Stimulated activated CD4-positive, alpha-beta T cell treated with anti-CD3 and anti-CD28 coated beads, Interleukin-15, amount 100 ng/mL, for 24 hours (primary cell): ENCODE results near the gene SLC20A1.
A peak's percentile ranks its signal among the peaks of the same experiment; 100 is the strongest.
"Not testable (repeated sequence)": the region's sequence is repeated elsewhere in the genome, so short reads cannot be mapped to it uniquely, and the experiment has no call there.

Source experiments
- DNase-seq: peaks from one replicate; pipeline ENCODE4 v3.0.0-alpha.2; 2020

Gene SLC20A1

DNA sequence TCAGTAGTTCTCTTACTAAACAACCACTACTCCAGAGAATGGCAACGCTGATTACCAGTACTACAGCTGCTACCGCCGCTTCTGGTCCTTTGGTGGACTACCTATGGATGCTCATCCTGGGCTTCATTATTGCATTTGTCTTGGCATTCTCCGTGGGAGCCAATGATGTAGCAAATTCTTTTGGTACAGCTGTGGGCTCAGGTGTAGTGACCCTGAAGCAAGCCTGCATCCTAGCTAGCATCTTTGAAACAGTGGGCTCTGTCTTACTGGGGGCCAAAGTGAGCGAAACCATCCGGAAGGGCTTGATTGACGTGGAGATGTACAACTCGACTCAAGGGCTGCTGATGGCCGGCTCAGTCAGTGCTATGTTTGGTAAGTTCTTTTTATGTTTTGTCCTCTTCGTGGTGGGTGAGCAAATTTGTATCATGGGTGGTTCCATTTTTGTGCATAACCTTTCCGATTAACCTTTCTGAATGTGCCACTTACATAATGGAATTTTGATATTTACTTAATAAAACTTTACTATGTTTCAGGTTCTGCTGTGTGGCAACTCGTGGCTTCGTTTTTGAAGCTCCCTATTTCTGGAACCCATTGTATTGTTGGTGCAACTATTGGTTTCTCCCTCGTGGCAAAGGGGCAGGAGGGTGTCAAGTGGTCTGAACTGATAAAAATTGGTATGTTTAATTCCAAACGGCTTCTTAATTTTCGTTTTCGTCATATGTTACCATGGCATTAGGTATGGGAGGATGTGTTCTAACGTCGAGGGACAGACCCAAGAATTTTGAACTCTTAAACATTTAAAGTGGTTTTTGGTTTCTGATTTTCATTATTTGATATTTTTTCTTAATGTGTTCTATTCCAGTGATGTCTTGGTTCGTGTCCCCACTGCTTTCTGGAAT, 1.3 kb downstream of the SLC20A1 start:
- peak; percentile 33 for DNase-seq

DNA sequence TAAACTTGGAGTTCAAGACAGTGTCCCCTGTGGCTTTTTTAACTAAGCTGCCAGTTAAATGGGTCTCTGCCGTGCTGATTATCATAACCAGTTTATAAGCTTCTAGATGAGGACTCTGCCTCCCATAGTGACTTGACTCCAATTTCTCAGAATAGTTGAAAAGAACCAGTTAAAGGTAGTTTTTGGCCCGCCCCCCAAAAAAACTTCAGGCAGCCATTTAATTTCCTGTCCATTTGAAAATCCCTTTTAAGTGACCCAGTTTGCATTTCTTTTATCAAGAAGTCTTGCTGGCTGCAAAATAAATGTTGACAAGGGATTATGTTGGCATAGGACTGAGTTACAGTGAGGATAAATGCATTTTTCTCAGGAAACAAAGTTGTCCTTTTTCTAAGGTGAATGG, 2.3 kb downstream of the SLC20A1 start:
- no peak for DNase-seq

DNA sequence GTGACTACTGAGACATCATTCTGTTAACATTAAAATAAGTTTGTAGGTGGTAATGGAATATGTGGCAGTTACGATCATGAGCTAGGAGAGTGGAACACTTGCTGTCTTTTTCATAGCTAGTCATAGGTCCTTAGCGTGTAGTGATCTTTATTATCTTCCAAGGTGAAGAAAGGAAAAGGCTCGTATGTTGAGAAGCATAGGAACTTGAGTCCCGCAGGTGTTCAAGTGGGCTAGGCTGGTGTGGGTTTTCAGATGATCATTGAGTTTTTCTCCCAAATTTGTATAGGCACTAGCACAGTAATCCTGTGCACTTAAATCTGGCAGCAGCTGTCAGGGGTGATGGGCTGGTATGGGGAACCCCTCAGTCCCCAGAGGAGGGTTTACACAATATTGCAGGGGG, 10.9 kb downstream of the SLC20A1 start:
- no peak for DNase-seq

DNA sequence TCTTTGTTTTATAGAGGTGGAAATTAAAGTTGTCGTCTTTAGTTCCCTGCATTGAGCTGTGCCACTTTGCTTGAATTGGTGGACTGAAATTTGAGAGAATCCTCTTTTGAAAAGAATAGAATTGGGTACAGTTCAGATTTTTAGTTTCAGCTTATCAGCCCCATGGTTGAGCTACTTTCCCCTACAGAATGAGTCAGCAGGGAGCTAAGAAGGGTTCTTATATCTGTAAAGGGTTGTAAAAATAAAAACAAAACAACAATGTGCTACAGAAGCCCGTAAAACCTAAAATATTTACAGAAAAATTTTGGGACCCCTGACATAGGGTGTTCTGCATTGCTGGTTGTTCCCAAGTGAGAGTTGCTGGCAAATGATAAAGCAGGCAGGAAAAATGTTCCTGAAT, 12.6 kb downstream of the SLC20A1 start:
- DNase-seq: no peak

DNA sequence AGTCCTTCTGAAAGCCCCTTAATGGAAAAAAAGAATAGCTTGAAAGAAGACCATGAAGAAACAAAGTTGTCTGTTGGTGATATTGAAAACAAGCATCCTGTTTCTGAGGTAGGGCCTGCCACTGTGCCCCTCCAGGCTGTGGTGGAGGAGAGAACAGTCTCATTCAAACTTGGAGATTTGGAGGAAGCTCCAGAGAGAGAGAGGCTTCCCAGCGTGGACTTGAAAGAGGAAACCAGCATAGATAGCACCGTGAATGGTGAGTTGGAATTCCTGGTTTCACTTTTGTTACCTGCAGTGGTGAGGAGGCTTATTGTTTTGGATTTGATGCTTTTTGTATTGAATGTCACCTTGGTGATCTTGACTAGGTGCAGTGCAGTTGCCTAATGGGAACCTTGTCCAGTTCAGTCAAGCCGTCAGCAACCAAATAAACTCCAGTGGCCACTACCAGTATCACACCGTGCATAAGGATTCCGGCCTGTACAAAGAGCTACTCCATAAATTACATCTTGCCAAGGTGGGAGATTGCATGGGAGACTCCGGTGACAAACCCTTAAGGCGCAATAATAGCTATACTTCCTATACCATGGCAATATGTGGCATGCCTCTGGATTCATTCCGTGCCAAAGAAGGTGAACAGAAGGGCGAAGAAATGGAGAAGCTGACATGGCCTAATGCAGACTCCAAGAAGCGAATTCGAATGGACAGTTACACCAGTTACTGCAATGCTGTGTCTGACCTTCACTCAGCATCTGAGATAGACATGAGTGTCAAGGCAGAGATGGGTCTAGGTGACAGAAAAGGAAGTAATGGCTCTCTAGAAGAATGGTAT, 13.3 kb downstream of the SLC20A1 start:
- DNase-seq: no peak

DNA sequence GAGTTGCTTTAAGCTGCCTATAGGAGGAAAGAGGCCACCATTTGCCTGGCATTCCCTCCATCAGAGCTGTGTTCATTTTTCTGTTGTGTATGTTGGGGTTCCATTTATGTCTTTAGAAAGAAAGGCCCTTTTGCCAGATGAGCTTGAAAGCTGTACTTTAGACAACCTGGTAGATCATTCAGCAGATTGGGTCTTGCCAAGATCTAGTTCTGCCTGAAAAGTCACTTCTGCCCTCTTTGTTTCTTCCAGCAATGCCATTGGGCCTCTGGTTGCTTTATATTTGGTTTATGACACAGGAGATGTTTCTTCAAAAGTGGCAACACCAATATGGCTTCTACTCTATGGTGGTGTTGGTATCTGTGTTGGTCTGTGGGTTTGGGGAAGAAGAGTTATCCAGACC, 14.4 kb downstream of the SLC20A1 start:
- DNase-seq: no peak

DNA sequence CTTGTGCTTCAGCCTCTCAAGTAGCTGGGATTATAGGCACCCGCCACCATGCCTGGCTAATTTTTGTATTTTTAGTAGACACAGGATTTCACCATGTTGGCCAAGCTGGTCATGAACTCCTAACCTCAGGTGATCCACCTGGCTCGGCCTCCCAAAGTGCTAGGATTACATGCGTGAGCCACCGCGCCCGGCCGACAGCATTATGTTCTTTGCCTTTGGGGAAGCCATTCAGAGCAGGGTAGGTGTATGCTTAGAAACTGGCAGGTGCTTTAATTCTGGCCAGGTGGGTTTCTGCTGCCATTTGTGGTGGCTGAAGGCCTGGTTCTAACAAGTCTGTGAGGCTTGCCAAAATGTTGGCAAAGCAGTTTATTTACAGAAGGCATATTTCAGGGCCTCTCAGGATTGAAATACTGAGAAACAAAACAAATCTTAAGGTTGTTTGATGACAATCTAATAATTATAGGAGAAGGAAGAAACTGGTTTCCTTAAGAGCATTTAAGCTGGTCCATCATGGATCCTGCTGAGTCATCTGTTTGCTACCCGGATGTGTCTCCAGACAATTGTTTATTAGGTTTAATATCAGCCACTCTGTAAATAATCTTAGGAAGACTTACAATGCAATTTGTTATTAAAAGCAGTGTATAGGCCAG, 16.0 kb downstream of the SLC20A1 start:
- no peak for DNase-seq

DNA sequence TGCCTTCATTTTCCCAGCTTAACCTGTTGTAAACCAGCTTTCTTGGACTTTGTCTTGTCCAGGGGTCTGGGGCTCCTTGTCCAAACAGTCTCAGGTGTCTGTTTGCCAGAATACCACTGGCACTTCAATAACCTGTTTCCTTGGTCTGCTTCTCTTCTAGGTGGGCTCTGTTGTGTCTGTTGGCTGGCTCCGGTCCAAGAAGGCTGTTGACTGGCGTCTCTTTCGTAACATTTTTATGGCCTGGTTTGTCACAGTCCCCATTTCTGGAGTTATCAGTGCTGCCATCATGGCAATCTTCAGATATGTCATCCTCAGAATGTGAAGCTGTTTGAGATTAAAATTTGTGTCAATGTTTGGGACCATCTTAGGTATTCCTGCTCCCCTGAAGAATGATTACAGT, 17.0 kb downstream of the SLC20A1 start:
- no peak for DNase-seq

DNA sequence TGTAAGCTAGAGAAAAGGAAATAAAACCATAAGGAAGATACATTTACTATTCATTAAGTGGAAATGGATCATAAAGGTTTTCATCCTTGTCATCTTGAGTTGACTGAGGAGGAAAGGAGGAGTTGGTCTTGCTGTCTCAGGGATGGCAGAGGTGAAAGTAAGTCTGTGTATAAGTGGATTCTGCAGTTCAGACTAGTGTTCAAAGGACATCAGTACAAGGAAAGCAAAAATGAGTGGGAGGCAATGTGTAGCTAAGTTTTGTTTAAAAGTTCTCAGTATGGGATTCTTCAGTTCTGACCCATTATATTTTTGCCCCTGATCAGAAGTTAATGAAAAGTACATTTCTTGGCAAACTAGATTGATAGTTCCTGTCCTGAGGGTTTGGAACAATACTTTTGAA, 18.9 kb downstream of the SLC20A1 start:
- DNase-seq: no peak

DNA sequence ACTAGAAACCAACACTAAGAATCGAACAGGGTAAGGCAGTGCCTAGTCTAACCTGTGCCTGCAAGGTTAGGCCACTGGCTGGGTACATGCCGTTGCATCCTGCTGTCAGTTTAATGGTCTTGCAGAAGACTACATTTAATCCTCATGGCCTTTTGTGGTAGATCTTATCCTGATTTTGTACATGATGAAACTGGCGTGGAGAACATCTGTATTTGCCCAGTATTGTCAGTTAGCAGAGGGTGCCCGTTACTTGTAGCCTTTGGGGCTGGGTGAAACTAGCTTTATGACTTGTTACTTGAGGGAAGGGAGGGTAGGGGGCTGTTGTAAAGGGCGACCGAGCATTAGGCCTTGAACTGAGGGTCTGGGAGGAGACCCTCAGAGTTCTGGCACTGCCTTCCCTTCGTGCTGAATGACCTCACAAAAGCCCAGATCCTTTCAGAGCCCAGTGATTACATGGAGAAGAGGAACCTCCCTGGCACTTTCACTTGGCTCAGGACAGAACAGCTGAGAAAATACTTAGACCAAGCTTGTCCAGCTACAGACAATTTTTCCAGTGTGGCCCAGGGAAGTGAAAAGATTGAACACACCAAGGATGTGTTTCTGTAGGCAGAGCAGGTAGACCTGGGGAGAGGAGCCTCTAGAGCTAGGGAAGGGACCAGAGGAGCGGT, 19.5 kb downstream of the SLC20A1 start:
- DNase-seq: no peak

DNA sequence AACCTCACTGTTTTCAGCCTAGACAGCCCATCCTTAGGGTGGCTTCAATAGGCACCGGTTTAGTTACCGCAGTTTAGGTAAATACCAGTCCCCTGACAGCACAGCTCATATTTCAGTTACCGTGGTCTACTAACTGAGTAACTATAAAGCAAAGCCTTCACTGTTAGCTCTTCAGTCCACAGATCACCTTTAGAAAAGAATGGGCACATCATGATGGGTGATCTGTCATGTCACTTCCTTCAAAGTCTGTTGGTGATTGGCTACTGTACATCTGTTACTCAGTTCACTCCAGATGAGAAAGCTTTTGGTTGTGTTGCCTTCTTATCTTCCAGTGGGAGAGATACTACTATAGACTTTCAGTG, 21.0 kb downstream of the SLC20A1 start:
- no peak for DNase-seq

DNA sequence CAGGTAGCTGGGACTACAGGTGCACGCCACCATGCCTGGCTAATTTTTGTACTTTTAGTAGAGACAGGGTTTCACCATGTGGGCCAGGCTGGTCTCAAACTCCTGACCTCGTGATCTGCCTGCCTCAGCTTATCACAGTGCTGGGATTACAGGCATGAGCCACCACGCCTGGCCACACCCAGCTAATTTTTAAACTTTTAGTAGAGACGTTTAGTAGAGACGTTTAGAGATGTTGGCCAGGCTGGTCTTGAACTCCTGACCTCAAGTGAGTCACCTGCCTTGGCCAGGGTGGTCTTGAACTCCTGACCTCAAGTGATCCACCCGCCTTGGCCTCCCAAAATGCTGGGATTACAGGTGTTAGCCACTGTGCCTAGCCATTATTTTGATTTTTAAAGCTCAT, 21.8 kb downstream of the SLC20A1 start:
- DNase-seq: not testable (repeated sequence)

DNA sequence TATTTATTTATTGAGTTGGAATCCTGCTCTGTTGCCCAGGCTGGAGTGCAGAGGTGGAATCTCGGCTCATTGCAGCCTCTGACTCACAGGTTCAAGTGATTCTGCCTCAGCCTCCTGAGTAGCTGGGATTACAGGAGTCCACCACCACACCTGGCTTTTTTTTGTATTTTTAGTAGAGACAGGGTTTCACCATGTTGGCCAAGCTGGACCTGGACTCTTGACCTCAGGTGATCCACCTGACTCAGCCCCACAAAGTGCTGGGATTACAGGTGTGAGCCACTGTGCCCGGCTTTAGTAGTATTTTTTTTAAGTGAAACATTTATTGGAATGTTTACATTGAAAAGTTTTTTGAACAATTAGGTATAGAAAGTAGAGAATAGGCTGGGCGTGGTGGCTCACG, 23.9 kb downstream of the SLC20A1 start:
- DNase-seq: no peak

DNA sequence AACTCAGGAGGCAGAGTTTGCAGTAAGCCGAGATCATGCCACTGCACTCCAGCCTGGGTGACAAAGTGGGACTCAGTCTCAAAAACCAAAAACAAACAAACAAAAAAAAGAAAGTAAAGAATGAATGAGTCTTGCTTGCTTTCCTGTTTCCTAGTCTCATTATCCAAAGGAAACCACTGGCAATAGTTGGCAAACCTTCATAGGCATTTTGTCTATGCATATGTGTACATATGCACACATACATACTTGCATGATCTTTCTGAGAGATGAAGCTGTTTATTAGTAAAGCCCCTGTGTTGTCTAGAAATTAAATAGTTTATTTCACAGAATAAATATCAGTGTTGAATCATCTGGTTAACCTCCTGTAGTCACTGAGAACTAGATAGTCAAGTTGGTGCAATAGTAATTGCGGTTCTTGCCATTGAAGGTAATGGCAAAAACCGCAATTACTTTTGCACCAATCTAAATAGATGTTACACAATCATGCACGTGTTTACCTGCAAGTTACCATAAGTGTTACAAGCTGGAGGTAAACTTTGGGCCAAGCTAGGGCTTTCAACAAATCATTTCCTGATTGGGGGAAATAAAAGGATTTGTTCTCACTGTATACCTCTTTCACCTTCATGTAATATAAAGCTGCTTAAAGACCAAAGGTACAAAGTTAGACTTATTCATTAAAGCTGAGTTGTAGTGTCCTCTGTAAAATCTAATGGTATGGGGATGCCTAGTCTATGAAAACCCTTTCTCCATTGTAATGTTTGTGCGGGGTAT, 24.7 kb downstream of the SLC20A1 start:
- no peak for DNase-seq

DNA sequence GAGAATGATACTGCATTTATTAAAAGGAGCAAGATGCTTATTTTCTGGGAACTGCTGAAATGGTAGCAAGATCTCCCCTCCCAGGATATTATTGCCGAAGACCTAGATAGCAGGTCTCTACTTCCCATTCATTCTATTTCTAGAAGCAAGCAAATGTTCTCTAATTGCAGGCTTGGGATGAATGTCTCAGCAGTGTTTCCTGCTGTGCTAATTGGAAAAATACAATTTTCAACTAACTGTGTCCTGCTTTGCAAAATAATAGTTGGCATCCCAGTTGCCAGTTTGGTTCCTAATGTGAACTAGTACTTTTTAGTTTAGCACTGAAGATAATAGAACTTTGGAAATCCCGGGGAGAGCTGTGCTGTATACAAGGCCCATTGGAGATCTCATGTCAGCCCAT, 26.1 kb downstream of the SLC20A1 start:
- DNase-seq: no peak

DNA sequence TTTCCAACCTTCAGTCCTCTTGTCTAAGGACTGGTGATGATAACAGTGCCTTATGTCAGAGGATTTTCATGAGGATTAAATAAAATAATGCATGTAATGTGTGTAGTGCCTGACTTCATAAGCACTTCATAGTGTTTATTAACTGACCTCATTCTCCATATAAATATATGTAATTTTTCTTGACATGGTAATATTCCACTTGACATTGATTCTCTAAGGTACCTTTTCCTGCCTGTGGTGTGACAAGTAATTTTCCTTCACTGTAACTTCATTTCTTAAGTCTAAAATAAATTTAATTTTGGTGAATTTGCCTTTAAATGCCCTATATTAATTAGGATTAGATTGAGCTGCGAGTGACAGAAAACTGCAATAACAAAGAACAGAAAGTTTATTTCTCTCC, 27.3 kb downstream of the SLC20A1 start:
- DNase-seq: no peak

DNA sequence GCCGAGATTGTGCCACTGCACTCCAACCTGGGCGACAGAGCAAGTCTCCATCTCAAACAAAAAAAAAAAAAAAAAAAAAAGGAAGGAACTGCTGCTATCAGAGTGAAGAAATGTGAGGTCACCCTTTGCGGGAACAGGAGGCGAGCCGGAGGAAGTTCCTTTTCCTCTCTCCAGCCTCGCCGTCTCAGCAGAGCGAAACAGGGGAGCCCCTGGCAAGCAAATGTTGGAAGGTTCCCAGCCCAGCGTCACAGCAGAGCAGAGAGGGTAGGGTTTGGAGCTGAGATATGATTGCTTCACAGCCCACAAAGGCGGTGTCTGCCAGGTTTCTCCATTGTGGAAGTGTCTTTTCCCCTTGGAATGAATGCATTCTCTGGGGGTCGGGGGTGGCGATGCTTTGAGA, 28.5 kb downstream of the SLC20A1 start:
- no peak for DNase-seq

DNA sequence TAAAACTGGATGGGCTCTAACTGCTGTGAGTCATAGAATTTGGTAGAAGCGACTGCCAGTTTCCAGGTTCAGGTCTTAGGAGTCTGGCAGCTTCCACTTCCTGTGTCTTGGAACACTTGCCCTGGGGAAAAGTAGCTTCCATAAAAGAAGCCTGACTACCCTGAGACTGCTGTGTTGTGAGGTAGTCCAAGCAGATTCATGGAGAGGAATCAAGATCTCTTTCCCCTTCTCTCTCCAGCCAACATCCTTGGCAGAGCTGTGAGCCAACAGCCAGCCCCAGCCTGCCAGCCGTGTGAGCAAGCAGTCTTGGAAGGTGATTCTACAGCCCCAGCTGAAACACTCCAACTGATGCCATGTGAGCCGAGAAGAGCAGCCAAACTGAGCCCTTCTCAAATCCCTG, 33.7 kb downstream of the SLC20A1 start:
- DNase-seq: no peak

DNA sequence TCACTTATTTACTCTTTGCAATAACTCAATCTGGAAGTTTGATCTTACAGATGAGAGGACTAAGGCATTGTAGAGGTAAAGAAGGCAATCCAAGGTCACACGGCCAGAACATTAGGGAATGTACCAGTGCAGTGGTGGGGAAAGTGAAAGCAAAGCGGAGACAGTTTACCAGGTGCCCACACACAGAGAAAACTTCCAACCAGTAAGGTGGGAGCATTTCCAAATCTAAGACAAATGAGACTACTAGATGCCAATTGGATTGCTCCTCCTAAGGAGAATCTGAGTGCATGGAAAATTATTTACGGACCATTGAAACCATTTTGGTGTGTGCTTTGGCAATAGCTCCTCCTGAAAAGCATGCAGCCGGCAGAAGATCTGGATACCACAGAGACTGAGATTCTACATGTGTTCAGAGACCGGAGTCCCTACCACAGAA, 34.9 kb downstream of the SLC20A1 start:
- DNase-seq: no peak

DNA sequence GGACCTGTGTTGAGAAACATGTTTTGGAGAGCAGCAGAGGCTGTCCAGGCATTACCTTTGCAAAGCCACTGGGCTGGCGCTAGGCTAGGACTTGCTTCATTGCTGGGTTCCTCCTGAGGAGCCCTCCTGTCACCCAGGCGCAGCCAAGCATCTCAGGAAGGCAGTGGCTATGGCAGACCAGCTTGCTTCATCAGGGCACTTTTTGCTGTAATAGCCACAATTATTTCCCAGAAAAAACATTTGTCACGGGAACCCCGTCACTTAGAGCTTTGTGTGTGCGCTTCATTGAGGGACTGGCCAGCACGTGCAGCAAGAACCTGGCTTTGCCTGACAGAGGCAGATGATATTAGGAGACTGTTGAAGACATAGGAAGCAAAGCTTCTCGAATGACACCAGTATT, 36.4 kb downstream of the SLC20A1 start:
- no peak for DNase-seq

DNA sequence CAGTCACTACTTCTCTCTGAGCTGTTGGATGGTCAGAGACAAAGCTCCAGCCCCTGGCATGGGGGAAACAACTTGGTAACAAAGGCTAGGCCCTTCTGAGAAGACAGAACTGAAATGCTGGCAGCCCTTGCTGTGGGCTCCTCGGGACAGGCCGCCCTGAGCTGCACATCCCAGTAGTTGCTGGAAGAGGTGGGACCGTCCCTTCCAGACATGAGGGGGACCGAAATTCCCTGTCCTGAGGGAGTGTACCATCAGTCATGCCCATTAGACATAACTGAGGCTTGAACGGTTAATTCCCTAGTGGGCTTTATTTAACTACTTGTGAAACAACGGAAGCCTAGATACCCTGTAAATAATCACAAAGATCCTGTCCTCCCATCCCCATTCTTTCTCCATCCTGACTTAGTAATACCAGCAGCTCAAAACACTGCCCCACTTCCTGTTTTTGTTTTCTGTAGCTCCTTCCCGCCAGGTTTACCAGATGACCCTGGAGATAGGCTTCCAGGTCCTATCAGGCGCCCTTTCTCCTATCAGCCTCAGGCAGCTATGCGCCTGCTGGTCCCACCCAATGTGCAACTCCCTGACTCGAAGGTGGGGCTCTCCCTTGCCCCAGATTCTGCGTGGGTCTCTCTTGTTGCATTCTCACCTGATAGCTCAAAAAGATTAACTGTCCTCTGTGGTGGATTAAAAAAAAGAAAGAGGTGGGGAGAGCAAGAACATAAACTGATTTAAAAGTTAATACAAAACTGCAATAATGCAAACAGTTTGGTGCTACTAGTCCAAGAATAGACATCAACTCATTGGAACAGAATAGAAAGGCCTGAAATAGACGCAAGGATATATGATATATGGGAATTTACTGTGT, 38.0 kb downstream of the SLC20A1 start:
- no peak for DNase-seq
